HL-60/S4 treated with phorbol 12-myristate 13-acetate at 8.2 ng/mL for 4 days and 3 days (cell line): ENCODE measurements around the gene MAP3K13.
"Not testable (repeated sequence)": the region's sequence is repeated elsewhere in the genome, so short reads cannot be mapped to it uniquely, and the experiment has no call there.

Experiments used
- in situ Hi-C: fragments of 300-500 bp; cut with MboI; formaldehyde crosslinking; loops from 2 replicates; pipeline ENCODE4 v1.15.0; 2022; ENCODE audit warnings: low sequenced_read_pairs

MAP3K13 gene

GRCh38 chr3:185393055-185393454 lies 30.1 kb downstream of the MAP3K13 start:
- in situ Hi-C loops = no loop called here

GRCh38 chr3:185397676-185398075 lies 34.7 kb downstream of the MAP3K13 start:
- in situ Hi-C loops = no loop called here

- in situ Hi-C loops = no loop called here
Measured at GRCh38 chr3:185399737-185400667, 37.1 kb downstream of the MAP3K13 start.

GRCh38 chr3:185400866-185401265 lies 37.9 kb downstream of the MAP3K13 start:
- in situ Hi-C loops = no loop called here

- in situ Hi-C loops = no loop called here
Measured at GRCh38 chr3:185401319-185401955, 38.5 kb downstream of the MAP3K13 start.

GRCh38 chr3:185402561-185402960 lies 39.6 kb downstream of the MAP3K13 start:
- in situ Hi-C loops = no loop called here

- in situ Hi-C loops = no loop called here
Measured at GRCh38 chr3:185403002-185403401, 40.1 kb downstream of the MAP3K13 start.

- in situ Hi-C loops = no loop called here
Measured at GRCh38 chr3:185405243-185405642, 42.3 kb downstream of the MAP3K13 start.

GRCh38 chr3:185405664-185406063 lies 42.7 kb downstream of the MAP3K13 start:
- in situ Hi-C loops = no loop called here

- in situ Hi-C loops = no loop called here
Measured at GRCh38 chr3:185406121-185406620, 43.2 kb downstream of the MAP3K13 start.

- in situ Hi-C loops = no loop called here
Measured at GRCh38 chr3:185409957-185410356, 47.0 kb downstream of the MAP3K13 start.

- in situ Hi-C loops = no loop called here
Measured at GRCh38 chr3:185411133-185411532, 48.2 kb downstream of the MAP3K13 start.

- in situ Hi-C loops = no loop called here
Measured at GRCh38 chr3:185416513-185416912, 53.6 kb downstream of the MAP3K13 start.

GRCh38 chr3:185418561-185418977 lies 55.6 kb downstream of the MAP3K13 start:
- in situ Hi-C loops = not testable (repeated sequence)

GRCh38 chr3:185420762-185421161 lies 57.8 kb downstream of the MAP3K13 start:
- in situ Hi-C loops = no loop called here

GRCh38 chr3:185421577-185422232 lies 58.8 kb downstream of the MAP3K13 start:
- in situ Hi-C loops = no loop called here

GRCh38 chr3:185422677-185423076 lies 59.7 kb downstream of the MAP3K13 start:
- in situ Hi-C loops = no loop called here

- in situ Hi-C loops = no loop called here
Measured at GRCh38 chr3:185423178-185423577, 60.2 kb downstream of the MAP3K13 start.

- in situ Hi-C loops = no loop called here
Measured at GRCh38 chr3:185424435-185424834, 61.5 kb downstream of the MAP3K13 start.

GRCh38 chr3:185430375-185430774 lies 67.4 kb downstream of the MAP3K13 start:
- in situ Hi-C loops = no loop called here

GRCh38 chr3:185439745-185440466 lies 77.0 kb downstream of the MAP3K13 start:
- in situ Hi-C loops = no loop called here
